Measurements from ENCODE around the gene CARD11. TPM values are rescaled to one million over a fixed set of nuclear protein-coding genes. Genes with fewer than 3 reads are reported as not detected.

The CARD11 gene
- total RNA-seq, 1 donor, result under 0.01 TPM

- no peak overlapping the region for H3K4me3 ChIP-seq (ENCODE audit: low read depth, low read length)
- no peak for TF ChIP-seq CTCF (IDR thresholded peaks at IDR 0.05; ENCODE audit: insufficient read depth, low read length)
- no peak for DNase-seq (ENCODE audit: low read depth)
Observed at GRCh38 chr7:2926120-2926895, 117.4 kb downstream of the CARD11 start.

- H3K4me3 ChIP-seq (ENCODE audit: low read depth, low read length), result no peak overlapping the region
- TF ChIP-seq CTCF (IDR thresholded peaks at IDR 0.05; ENCODE audit: insufficient read depth, low read length), result no peak
- DNase-seq (ENCODE audit: low read depth), result peak; percentile 10
Observed at GRCh38 chr7:2924866-2925840, 118.5 kb downstream of the CARD11 start.

GRCh38 chr7:2923886-2924574, 119.6 kb downstream of the CARD11 start:
- DNase-seq (ENCODE audit: low read depth), result no peak
- H3K4me3 ChIP-seq (ENCODE audit: low read depth, low read length), result no peak overlapping the region
- TF ChIP-seq CTCF (IDR thresholded peaks at IDR 0.05; ENCODE audit: insufficient read depth, low read length), result no peak

- no peak for TF ChIP-seq CTCF (IDR thresholded peaks at IDR 0.05; ENCODE audit: insufficient read depth, low read length)
- no peak for DNase-seq (ENCODE audit: low read depth)
- H3K4me3 ChIP-seq (ENCODE audit: low read depth, low read length), result no peak overlapping the region
Observed at GRCh38 chr7:2923291-2923781, 120.3 kb downstream of the CARD11 start.

GRCh38 chr7:2922866-2923265, 120.8 kb downstream of the CARD11 start:
- DNase-seq (ENCODE audit: low read depth), result no peak
- no peak overlapping the region for H3K4me3 ChIP-seq (ENCODE audit: low read depth, low read length)
- TF ChIP-seq CTCF (IDR thresholded peaks at IDR 0.05; ENCODE audit: insufficient read depth, low read length), result no peak

GRCh38 chr7:2922348-2922691, 121.3 kb downstream of the CARD11 start:
- DNase-seq (ENCODE audit: low read depth), result no peak
- H3K4me3 ChIP-seq (ENCODE audit: low read depth, low read length), result no peak overlapping the region
- no peak for TF ChIP-seq CTCF (IDR thresholded peaks at IDR 0.05; ENCODE audit: insufficient read depth, low read length)
